ENCODE measurements around the gene ARID5B.

ARID5B gene

GRCh38 chr10:62113680-62114079 is 212.2 kb downstream of the ARID5B start:
- no peak for DNase-seq

GRCh38 chr10:62115321-62115720 is 213.8 kb downstream of the ARID5B start:
- no peak for DNase-seq

GRCh38 chr10:62115842-62116241 is 214.3 kb downstream of the ARID5B start:
- DNase-seq = no peak

GRCh38 chr10:62116896-62117295 is 215.4 kb downstream of the ARID5B start:
- DNase-seq = no peak

GRCh38 chr10:62121187-62121530 is 219.7 kb downstream of the ARID5B start:
- DNase-seq = no peak

GRCh38 chr10:62127975-62128374 is 226.5 kb downstream of the ARID5B start:
- no peak for DNase-seq

- no peak for DNase-seq
Measured at GRCh38 chr10:62130948-62131347, 229.4 kb downstream of the ARID5B start.

GRCh38 chr10:62131724-62132123 is 230.2 kb downstream of the ARID5B start:
- DNase-seq = no peak

GRCh38 chr10:62133618-62134017 is 232.1 kb downstream of the ARID5B start:
- no peak for DNase-seq

GRCh38 chr10:62136931-62137330 is 235.4 kb downstream of the ARID5B start:
- DNase-seq = no peak

All from NCI-H82 (cell line).